ENCODE results near the gene SAMD5.

Gene SAMD5

DNA sequence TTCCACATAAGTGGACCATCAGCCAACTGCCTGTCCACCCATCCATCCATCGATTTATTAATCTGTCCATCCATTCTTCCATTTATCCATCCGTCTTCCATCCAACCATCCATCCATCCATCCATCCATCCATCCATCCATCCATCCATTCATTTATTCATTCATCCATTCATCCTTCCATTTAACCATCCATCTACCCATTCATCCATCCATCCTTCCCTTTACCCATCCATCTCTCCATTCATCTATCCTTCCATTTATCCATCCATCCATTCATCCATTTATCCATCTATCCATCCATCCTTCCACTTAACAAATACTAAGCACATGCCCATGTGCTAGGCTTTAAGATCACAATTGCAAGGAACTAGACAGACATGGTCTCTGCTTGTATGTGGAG, 6.8 kb downstream of the SAMD5 start:
- Mint-ChIP-seq H3K27ac (no peak overlapping the region), H3K36me3 (ENCODE audit: low read depth) (no peaks in the 10 kb centered on the region), H3K4me1 (no peaks in the 10 kb centered on the region), H3K27me3 (ENCODE audit: low read depth, poor library complexity) (peaks cover 12% of the 10 kb centered on the region), H3K4me3 (no peak overlapping the region), H3K9me3 (no peaks in the 10 kb centered on the region)
- DNase-seq, result no peak
- no peak for TF ChIP-seq CTCF (IDR thresholded peaks at IDR 0.05)

- DNase-seq, result no peak
- no peak overlapping the region for H3K4me3 Mint-ChIP-seq
- peaks cover 4% of the 10 kb centered on the region for H3K27me3 Mint-ChIP-seq (ENCODE audit: low read depth, poor library complexity)
- no peaks in the 10 kb centered on the region for H3K9me3 Mint-ChIP-seq
- TF ChIP-seq CTCF (IDR thresholded peaks at IDR 0.05), result no peak
- H3K27ac Mint-ChIP-seq, result no peak overlapping the region
- no peaks in the 10 kb centered on the region for H3K36me3 Mint-ChIP-seq (ENCODE audit: low read depth)
- no peaks in the 10 kb centered on the region for H3K4me1 Mint-ChIP-seq
These were observed 14.1 kb downstream of the SAMD5 start for GRCh38 chr6:147522597-147522996.

DNA sequence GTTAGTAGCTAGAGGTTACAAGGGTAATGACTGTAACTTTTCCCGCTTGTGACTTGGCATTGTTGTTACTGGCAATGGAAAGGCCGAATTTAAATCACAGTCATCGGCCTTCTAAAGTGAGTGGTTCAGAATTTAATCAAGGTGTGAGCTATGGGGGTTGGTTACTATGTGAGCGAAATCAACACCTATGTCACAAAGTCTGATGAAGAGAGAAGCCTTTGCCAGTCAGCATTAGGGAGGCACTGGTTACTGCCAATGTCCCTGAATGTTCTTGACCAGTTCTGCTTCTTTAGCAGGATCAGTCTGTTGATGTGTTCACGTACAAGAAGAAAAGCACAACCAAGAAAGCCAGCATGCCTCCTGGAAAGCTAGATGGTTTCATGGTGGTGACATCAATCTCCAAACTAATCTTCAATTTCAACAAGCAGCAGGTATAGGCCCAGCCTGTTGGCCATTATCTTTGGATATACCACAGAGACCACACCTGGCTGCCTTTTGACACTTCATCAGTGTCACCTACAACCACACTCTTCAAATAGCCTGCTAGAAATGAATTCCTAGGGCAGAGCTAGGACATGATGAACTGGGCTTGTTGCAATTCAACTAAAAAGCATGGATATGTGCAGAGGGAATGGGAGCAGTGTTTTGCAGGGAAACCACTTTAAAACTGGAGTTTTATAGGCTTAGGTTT, 17.2 kb downstream of the SAMD5 start:
- Mint-ChIP-seq H3K9me3 (no peaks in the 10 kb centered on the region), H3K4me3 (no peak overlapping the region), H3K27ac (no peak overlapping the region), H3K4me1 (no peaks in the 10 kb centered on the region), H3K27me3 (ENCODE audit: low read depth, poor library complexity) (peaks cover 4% of the 10 kb centered on the region), H3K36me3 (ENCODE audit: low read depth) (no peaks in the 10 kb centered on the region)
- no peak for DNase-seq
- no peak for TF ChIP-seq CTCF (IDR thresholded peaks at IDR 0.05)

GRCh38 chr6:147527197-147527596, 18.7 kb downstream of the SAMD5 start:
- no peaks in the 10 kb centered on the region for H3K4me1 Mint-ChIP-seq
- TF ChIP-seq CTCF (IDR thresholded peaks at IDR 0.05), result no peak
- H3K9me3 Mint-ChIP-seq, result no peaks in the 10 kb centered on the region
- H3K4me3 Mint-ChIP-seq, result no peak overlapping the region
- no peak for DNase-seq
- no peak overlapping the region for H3K27ac Mint-ChIP-seq
- no peaks in the 10 kb centered on the region for H3K36me3 Mint-ChIP-seq (ENCODE audit: low read depth)
- H3K27me3 Mint-ChIP-seq (ENCODE audit: low read depth, poor library complexity), result peaks cover 4% of the 10 kb centered on the region

GRCh38 chr6:147528511-147529145, 20.1 kb downstream of the SAMD5 start:
- H3K36me3 Mint-ChIP-seq (ENCODE audit: low read depth), result no peaks in the 10 kb centered on the region
- peaks cover 10% of the 10 kb centered on the region for H3K27me3 Mint-ChIP-seq (ENCODE audit: low read depth, poor library complexity)
- no peaks in the 10 kb centered on the region for H3K4me1 Mint-ChIP-seq

More at GRCh38 chr6:147528511-147529145, 20.1 kb downstream of the SAMD5 start:
- no peak for DNase-seq
- no peak overlapping the region for H3K27ac Mint-ChIP-seq
- H3K9me3 Mint-ChIP-seq, result no peaks in the 10 kb centered on the region
- H3K4me3 Mint-ChIP-seq, result no peak overlapping the region
- TF ChIP-seq CTCF (IDR thresholded peaks at IDR 0.05), result no peak
